Mononuclear cell (primary cell): ENCODE results near the gene IL12B. TPM values are rescaled to one million over a fixed set of nuclear protein-coding genes. Genes with fewer than 3 reads are reported as not detected.
"Not testable (repeated sequence)": the region's sequence is repeated elsewhere in the genome, so short reads cannot be mapped to it uniquely, and the experiment has no call there.

Experiments
- H3K27me3 ChIP-seq: 2 replicates; pipeline ENCODE4 v1.6.0; 2011; ENCODE audit warnings: low read length, control low read depth; ENCODE audit not compliant: insufficient read depth
- H3K4me1 ChIP-seq: 2 replicates; pipeline ENCODE4 v1.5.1; 2011; ENCODE audit warnings: mild to moderate bottlenecking, low read length, control low read depth; ENCODE audit not compliant: insufficient read depth
- H3K4me3 ChIP-seq: 2 replicates; pipeline ENCODE4 v1.5.1; 2011; ENCODE audit warnings: mild to moderate bottlenecking, low read length, moderate library complexity
- H3K9me3 ChIP-seq: 2 replicates; pipeline ENCODE4 v1.5.1; 2011; ENCODE audit warnings: low read depth, mild to moderate bottlenecking, control low read depth, low read length
- total RNA-seq: library from RNA; depleted of rRNA; stranded (reverse); fragments of >200 nt; gene quantifications from one replicate; pipeline ENCODE4 v1.2.3, GENCODE V29; 2012

IL12B gene
- total RNA-seq, 1 donor, result not detected

DNA sequence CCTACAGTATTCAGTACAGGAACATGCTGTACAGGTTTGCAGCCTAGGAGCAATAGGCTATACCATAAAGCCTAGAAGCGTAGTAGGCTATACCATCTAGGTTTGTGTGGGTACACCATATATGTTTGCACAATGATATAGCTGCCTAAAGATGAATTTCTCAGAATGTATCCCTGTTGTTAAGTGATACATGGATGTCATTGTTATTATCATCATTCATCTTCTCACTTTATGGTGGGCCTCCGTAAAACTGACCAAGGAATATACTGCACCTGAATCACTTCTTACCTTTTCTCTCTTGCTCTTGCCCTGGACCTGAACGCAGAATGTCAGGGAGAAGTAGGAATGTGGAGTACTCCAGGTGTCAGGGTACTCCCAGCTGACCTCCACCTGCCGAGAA is 11.8 kb downstream of the IL12B start:
- Histone ChIP-seq H3K4me1 (no peaks in the 10 kb centered on the region), H3K4me3 (no peak overlapping the region), H3K9me3 (no peaks in the 10 kb centered on the region), H3K27me3 (peaks cover under 1% of the 10 kb centered on the region)

DNA sequence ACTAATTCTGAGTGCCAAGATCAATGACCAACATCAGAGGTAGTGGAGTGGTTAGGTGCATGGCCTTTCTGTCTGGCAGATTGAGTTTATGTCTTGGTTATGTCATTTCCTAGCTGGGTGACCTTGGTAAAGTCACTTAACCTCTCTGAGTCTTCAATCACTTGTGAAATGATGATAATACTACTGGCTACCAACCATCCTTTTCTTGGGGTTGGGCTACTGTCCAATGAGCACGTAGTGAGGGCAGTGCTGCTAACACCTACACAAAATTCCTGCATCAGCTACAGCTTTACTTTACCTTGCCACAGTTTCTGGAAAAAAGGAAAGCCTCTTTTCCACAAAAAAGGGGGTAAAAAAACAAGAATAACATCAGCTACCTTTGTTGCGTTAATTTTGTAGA is 12.4 kb downstream of the IL12B start:
- Histone ChIP-seq H3K27me3 (peaks cover 2% of the 10 kb centered on the region), H3K4me3 (no peak overlapping the region), H3K4me1 (no peaks in the 10 kb centered on the region), H3K9me3 (no peaks in the 10 kb centered on the region)

GRCh38 chr5:159316519-159317383 is 13.5 kb downstream of the IL12B start:
- no peak overlapping the region for H3K4me3 ChIP-seq
- peaks cover 4% of the 10 kb centered on the region for H3K27me3 ChIP-seq
- no peaks in the 10 kb centered on the region for H3K9me3 ChIP-seq
- H3K4me1 ChIP-seq, result no peaks in the 10 kb centered on the region

DNA sequence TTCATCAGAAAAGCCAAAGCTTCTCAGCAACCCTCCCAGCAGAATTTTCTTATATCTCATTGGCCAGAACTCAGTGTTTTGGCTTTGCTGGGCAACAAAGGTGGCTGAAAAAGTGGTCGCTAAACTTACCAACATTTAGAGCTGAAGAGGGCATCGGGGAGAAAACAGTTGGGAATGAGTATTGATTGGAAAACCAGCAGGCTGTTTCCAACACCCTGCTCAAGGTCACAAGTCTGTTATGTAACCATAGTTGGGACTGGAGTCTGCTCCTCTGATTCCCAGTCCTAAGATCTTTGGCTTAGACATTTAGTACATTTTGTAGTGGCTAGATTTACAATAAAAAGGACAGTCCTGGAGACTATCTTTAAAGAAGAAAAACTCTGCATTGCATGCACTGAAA is 17.1 kb downstream of the IL12B start:
- Histone ChIP-seq H3K27me3 (peaks cover 31% of the 10 kb centered on the region), H3K9me3 (no peaks in the 10 kb centered on the region), H3K4me3 (no peak overlapping the region), H3K4me1 (peaks cover 5% of the 10 kb centered on the region)

- H3K27me3 ChIP-seq, result peaks cover 31% of the 10 kb centered on the region
- H3K9me3 ChIP-seq, result no peaks in the 10 kb centered on the region
- H3K4me3 ChIP-seq, result no peak overlapping the region
- peaks cover 5% of the 10 kb centered on the region for H3K4me1 ChIP-seq
Observed at GRCh38 chr5:159311063-159311462, 19.2 kb downstream of the IL12B start.

DNA sequence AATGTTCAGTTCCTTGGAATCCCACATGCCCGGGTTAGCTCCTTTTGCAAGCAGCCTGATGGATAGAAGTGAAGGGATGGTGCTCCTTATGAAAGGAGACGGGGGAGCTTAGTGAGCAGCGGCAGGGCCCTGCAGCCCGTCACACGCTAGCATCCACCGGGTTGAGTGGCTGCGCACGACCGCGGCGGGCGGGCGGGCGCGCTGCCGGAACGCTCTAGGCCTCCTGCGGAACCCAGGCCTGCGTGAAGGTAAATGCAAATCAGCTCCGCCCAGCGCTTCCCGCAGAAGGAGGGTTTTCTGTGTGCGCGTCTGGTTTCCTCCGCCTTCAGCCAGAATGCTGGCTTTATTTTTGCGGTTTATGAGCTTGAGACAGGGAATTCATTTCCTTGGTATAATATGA is 19.8 kb downstream of the IL12B start:
- Histone ChIP-seq H3K9me3 (no peaks in the 10 kb centered on the region), H3K27me3 (peaks cover 31% of the 10 kb centered on the region), H3K4me1 (peaks cover 5% of the 10 kb centered on the region), H3K4me3 (no peak overlapping the region)

DNA sequence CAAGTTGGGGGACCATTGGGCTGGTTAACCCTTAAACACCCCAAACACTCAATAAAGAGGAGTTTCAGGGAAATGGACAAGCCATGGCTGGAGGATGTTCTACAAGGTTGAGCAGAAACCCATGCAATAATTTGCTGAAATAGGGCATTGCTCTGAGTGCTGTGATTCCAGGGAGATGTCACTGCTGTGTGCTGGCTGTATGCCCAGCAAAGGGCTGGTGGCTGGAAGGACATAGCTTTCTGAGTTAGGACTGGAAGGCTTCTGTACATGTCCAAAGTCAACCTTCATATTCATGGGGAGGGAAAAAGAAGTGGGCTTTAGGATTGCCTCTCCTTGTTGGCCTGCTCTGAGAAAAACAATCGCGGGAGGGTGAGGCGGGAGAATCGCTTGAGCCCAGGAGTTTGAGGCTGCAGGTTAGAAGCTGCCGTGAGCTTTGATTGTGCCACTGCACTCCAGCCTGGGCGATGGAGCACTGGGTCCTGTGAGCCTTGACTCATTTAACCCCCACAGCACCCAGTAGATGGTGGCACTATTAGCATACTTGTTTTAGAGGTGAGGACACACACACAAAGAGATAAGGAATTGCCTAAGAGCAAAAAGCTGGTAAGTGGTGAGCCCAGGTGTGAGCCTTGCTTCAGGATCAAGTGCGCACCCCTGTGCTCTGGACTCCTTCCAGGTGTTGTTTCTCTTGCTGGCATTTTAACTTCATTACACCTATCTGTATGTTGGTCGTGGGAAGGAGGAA is 20.4 kb downstream of the IL12B start:
- Histone ChIP-seq H3K4me1 (peaks cover 5% of the 10 kb centered on the region), H3K9me3 (no peaks in the 10 kb centered on the region), H3K27me3 (peaks cover 31% of the 10 kb centered on the region), H3K4me3 (no peak overlapping the region)

- no peak overlapping the region for H3K4me3 ChIP-seq
- H3K27me3 ChIP-seq, result peaks cover 11% of the 10 kb centered on the region
- H3K4me1 ChIP-seq, result no peaks in the 10 kb centered on the region
- H3K9me3 ChIP-seq, result peaks cover 14% of the 10 kb centered on the region
Observed at GRCh38 chr5:159304961-159305595, 25.2 kb downstream of the IL12B start.

- Histone ChIP-seq H3K27me3 (no peaks in the 10 kb centered on the region), H3K4me1 (no peaks in the 10 kb centered on the region), H3K9me3 (peaks cover 14% of the 10 kb centered on the region), H3K4me3 (no peak overlapping the region)
Observed at GRCh38 chr5:159303286-159303685, 27.0 kb downstream of the IL12B start.

DNA sequence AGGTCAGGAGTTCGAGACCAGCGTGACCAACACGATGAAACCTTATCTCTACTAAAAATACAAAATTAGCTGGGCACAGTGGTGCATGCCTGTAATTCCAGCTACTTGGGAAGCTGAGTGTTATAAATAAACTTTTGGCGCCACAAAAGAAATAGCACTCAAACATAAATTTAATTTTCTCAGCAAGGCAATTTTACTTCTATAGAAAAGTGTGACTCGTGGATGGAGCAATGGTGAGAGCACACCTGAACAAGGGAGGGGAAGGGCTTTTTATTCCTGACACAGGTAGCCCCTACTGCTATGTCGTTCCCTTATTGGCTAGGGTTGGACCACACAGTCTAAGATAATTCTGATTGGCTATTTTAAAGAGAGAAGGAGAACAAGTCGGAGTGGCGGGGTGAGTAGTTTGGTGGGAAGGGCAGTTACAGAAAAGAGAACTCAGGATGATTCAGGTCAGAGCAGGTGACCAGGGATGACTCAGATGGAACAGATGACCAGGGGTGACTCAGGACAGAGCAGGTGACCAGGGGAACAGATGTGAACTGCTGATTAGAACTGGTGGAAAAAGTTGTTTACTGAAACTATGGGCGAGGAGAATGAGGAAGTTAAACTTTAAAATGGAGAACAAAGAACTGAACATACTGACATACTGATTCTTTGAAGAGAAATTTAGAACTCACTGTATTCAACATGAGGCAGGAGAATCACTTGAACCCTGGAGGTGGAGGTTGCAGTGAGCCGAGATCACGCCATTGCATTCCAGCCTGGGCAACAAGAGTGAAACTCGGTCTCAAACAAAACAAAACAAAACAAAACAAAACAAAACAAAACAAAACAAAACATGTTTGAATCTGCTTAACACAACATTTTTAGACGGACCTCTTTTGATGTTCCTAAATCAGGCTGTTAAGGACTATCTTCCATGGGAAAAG is 28.1 kb downstream of the IL12B start:
- not testable (repeated sequence) for H3K4me1 ChIP-seq, H3K4me3 ChIP-seq, H3K27me3 ChIP-seq
- H3K9me3 ChIP-seq, result peaks cover 14% of the 10 kb centered on the region

DNA sequence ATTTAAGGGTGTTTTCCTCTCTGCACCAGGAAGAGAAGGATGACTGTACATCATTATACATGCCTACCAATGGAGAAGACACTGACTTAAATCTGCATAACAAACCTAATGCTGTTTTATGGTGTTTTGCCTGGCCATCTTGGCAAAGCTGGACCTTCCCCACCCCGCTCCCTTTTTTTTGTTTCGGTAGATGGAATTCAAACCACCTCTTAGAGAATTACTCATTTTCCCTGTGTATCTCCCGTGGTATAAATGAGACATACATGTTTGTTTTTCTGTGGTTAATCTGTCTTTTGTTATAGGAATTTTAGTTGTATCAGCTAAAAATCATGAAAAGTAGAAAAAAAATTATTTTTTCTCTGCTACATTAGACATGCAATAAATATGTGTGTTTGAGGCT is 28.8 kb downstream of the IL12B start:
- Histone ChIP-seq H3K4me1 (no peaks in the 10 kb centered on the region), H3K4me3 (no peak overlapping the region), H3K27me3 (no peaks in the 10 kb centered on the region), H3K9me3 (peaks cover 14% of the 10 kb centered on the region)

DNA sequence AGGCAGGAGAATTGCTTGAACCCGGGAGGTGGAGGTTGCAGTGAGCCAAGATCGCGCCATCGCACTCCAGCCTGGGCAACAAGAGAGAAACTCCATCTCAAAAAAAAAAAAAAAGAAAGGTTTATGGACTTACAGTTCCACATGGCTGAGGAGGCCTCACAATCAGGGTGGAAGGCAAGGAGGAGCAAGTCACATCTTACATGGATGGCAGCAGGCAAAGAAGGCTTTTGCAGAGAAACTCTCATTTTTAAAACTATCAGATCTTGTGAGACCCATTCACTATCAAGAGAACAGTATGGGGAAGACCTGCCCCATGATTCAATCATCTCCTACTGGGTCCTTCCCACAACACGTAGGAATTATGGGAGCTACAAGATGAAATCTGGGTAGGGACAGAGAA is 33.0 kb downstream of the IL12B start:
- not testable (repeated sequence) for H3K27me3 ChIP-seq, H3K4me1 ChIP-seq

GRCh38 chr5:159294921-159295320 is 35.4 kb downstream of the IL12B start:
- H3K27me3 ChIP-seq, result no peaks in the 10 kb centered on the region
- H3K4me3 ChIP-seq, result no peak overlapping the region
- H3K9me3 ChIP-seq, result no peaks in the 10 kb centered on the region
- H3K4me1 ChIP-seq, result no peaks in the 10 kb centered on the region

More for the DNA sequence above, 33.0 kb downstream of the IL12B start:
- peaks cover 13% of the 10 kb centered on the region for H3K9me3 ChIP-seq
- not testable (repeated sequence) for H3K4me3 ChIP-seq

- Histone ChIP-seq H3K4me3 (no peak overlapping the region), H3K4me1 (no peaks in the 10 kb centered on the region), H3K27me3 (no peaks in the 10 kb centered on the region), H3K9me3 (no peaks in the 10 kb centered on the region)
Observed at GRCh38 chr5:159290741-159291140, 39.5 kb downstream of the IL12B start.
